HG02763 (cell line): ENCODE measurements around the gene GTF2IRD1.
"Not testable (repeated sequence)": the region's sequence is repeated elsewhere in the genome, so short reads cannot be mapped to it uniquely, and the experiment has no call there.

Experiments used
- ATAC-seq: cut with Tn5 transposase; IDR thresholded peaks from one replicate; pipeline ENCODE4 v1.9.1; 2021; ENCODE audit warnings: mild to moderate bottlenecking, moderate library complexity; ENCODE audit not compliant: unreplicated experiment

GTF2IRD1 gene

DNA sequence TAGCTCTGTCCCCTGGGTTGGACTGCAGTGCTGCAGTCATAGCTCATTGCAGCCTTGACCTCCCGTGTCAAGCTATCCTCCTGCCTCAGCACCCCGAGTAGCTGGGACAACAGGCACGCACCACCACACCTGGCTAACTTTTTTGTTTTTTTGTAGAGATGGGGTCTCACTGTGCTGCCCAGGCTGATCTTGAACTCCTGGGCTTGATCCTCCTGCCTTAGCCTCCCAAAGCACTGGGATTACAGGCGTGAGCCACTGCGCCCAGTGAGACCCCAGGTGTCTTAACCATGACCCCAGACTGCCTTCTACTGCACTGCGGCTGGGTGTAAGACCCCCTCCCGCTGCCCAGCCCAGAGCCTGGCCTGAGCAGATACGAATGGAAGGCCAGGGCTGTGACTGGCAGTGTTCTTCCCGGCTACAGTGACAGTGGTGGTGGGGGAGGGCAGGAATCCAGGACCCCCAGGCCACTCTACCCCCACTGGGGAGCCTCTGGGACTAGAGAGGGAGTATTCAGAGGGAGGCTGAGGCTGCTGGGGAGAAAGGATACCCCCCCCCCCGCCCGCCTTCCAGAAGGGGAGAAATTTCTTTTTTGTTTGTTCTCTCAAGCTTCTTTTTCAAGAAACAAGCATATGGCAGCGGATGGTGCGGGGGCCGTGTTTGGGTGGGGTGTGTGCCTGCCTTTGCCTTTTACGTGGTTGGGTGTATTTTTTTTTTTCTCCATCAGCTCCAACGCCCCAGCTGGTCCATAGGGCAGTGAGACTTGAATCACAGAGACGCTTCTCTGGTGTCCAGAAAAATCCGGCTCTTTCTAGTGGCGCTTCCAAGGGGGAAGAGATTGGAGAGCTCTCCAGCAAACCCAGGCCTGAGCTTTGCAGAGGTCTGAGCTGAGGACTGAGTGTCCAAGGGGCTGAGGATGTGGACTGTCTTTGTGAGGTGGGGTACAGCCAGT lies 36.6 kb downstream of the GTF2IRD1 start:
- no peak for ATAC-seq

- not testable (repeated sequence) for ATAC-seq
Observed at GRCh38 chr7:74491490-74491889, 37.8 kb downstream of the GTF2IRD1 start.

DNA sequence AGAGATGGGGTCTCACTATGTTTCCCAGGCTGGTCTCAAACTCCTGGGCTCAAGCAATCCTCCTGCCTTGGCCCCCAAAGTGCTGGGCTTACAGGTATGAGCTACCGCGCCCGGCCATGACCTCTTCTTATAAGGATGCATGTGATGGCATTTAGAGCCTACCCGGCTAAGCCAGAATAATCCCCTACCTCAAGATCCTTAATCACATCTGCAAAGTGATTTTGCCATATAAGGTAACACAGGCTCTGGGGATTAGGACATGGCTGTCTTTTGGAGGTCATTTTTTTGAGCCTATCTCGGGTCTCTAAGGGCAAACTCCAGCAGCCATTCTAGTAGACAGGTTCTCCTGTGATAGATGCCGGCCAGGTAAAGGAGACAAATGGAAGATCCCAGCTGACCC lies 39.6 kb downstream of the GTF2IRD1 start:
- ATAC-seq, result no peak

- ATAC-seq, result no peak
Observed at GRCh38 chr7:74494076-74494548, 40.4 kb downstream of the GTF2IRD1 start.

- no peak for ATAC-seq
Observed at GRCh38 chr7:74495112-74496086, 41.7 kb downstream of the GTF2IRD1 start.

DNA sequence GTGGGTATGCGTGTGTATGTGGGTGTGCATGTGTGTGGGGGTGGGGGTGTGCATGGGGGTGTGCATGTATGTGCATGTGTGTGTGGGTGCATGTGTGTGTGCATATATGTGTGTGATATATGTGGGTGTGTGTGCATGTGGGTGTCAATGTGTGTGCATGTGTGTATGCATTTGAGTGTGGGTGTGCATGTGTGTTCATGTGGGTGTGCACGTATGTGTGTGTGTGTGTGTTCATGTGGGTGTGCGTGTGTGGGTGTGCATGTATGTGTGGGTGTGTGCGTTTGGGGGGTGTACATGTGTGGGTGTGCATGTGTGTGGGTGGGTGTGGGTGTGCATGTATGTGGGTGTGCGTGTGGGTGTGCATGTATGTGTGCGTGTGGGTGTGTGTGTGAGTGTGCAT lies 42.6 kb downstream of the GTF2IRD1 start:
- ATAC-seq, result no peak

GRCh38 chr7:74496773-74497172 lies 43.1 kb downstream of the GTF2IRD1 start:
- not testable (repeated sequence) for ATAC-seq

- ATAC-seq, result no peak
Observed at GRCh38 chr7:74498354-74498753, 44.6 kb downstream of the GTF2IRD1 start.

GRCh38 chr7:74498996-74499834 lies 45.5 kb downstream of the GTF2IRD1 start:
- no peak for ATAC-seq

- no peak for ATAC-seq
Observed at GRCh38 chr7:74499835-74500388, 46.2 kb downstream of the GTF2IRD1 start.

- ATAC-seq, result no peak
Observed at GRCh38 chr7:74501298-74501697, 47.6 kb downstream of the GTF2IRD1 start.

- ATAC-seq, result no peak
Observed at GRCh38 chr7:74502216-74502891, 48.6 kb downstream of the GTF2IRD1 start.

DNA sequence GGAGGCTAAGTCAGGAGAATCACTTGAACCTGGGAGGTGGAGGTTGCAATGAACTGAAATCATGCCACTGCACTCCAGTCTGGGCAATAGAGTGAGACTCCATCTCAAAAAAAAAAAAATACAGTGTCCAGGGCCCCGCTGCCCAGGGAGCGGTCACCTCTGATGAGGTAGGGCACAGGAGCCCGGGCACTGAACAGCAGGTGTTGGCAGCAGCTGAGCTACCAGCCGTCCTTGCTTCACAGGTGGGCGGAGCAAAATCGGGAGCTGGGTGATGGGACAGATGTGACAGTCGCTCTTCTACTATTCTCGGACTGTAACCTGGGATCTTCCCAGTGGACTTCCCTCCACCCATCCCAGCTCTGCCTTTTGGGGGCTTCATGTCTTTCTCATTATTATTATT lies 49.4 kb downstream of the GTF2IRD1 start:
- no peak for ATAC-seq

- no peak for ATAC-seq
Observed at GRCh38 chr7:74503943-74504342, 50.2 kb downstream of the GTF2IRD1 start.

DNA sequence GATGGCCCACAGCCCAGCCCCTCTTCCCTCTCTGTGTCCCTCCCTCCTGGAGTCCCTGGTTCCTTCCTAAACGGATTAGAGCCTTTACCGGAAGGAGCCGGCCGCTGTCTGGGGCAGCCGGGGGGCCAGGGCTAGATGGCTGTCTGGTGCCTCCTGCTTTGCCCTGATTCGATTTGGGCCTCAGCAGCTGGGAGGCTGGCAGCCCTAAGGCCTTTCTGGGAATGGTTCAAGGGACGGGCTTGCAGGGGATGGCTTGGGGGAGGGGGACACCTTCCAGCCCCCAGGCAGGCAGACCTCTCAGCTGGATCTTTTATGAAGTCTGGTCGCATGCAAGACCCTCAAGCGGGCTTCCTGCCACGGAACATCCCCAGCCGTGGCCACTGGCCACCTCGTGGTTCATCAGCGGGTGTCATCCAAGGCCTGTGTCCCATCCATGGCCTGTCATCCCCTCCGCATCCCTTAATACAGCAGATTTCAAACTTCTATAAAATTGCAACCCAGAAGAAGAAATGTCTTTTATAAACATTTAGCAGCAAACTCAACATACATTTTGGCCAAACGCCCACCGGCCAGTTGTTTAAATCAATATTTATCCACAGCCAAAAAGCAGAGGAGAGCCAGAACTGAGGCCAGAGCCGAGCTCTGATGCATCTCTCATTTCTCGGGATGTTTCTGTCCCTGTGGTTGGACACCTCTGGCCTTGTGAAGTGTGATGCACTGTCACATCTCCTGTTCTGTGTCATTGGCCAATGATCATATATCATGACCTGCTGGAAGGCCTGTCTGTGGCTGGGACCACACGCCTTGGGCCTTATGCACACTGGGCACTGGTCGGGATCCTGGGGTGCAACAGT lies 52.0 kb downstream of the GTF2IRD1 start:
- ATAC-seq, result no peak

DNA sequence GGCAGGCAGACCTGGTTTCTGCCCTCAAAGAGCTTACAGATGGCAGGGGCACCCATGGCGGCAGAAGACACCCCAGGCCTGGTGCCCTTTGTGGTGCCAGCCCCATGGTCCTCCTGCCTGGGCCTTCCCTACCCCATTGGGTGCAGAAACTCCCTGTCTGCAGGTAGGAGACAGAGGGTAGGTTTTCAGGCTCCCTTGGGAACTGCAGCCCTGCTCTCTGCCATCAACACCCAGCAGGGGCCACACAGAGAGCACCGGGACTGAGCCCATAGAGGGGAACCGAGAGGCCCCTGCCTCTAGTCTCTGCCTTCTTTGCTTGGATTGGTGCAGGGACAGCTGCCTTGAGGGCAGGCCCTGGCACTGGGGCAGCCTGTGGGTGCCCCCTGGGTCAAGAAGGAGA lies 52.6 kb downstream of the GTF2IRD1 start:
- no peak for ATAC-seq

- no peak for ATAC-seq
Observed at GRCh38 chr7:74507538-74508319, 54.0 kb downstream of the GTF2IRD1 start.

DNA sequence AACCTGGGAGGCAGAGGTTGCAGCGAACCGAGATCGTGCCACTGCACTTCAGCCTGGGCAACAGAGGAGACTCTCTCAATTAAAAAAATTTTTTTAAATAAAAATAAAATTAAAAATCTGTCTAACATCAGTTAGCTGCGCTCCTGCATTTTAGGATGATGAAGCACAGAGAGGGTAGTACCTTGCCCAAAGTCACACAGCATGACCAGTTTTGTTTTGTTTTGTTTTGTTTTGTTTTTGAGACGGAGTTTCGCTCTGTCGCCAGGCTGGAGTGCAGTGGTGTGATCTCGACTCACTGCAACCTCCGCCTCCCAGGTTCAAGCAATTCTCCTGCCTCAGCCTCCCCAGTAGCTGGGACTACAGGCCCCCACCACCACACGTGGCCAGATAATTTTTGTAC lies 55.7 kb downstream of the GTF2IRD1 start:
- ATAC-seq, result not testable (repeated sequence)
